ENCODE measurements around the gene ZCCHC24.

GRCh38 chr10:79357180-79357579, 88.2 kb downstream of the ZCCHC24 start:
- TF ChIP-seq CTCF (conservative IDR thresholded peaks at IDR 0.05) (no peak), ZFX (IDR thresholded peaks at IDR 0.05) (no peak)
